ENCODE measurements around the gene MYEOV. TPM values are rescaled to one million over a fixed set of nuclear protein-coding genes. Genes with fewer than 3 reads are reported as not detected.

MYEOV gene
- total RNA-seq, 1 donor from 2014 or later: 0.21 TPM

DNA sequence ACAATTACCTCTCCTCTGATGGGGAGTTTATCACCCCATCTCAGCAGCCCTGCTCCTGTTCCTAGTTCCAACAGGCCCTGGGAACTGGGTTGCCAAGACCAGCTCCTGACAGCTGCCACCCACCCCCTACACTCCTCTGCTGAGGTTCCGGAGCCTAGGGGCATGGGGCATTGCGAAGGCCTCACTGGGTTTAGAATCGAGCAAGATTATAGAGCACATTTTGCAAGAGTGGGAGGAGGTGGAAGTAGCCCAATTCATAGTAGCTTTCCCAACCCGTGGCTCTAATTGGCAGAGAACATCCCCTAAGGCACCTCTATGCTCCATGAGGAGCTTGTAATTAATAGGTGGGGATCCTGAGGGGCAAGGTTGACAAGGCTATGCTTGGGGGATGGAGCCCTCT lies 23.0 kb downstream of the MYEOV start:
- no peak for DNase-seq
- Mint-ChIP-seq H3K9me3 (peaks cover 8% of the 10 kb centered on the region), H3K27ac (peak overlapping the region; percentile 91), H3K4me3 (no peak overlapping the region), H3K36me3 (ENCODE audit: low read depth) (peaks cover 3% of the 10 kb centered on the region), H3K27me3 (no peaks in the 10 kb centered on the region), H3K4me1 (peaks cover 33% of the 10 kb centered on the region)
- intact Hi-C loops (cut with micrococcal nuclease): no loop called here

DNA sequence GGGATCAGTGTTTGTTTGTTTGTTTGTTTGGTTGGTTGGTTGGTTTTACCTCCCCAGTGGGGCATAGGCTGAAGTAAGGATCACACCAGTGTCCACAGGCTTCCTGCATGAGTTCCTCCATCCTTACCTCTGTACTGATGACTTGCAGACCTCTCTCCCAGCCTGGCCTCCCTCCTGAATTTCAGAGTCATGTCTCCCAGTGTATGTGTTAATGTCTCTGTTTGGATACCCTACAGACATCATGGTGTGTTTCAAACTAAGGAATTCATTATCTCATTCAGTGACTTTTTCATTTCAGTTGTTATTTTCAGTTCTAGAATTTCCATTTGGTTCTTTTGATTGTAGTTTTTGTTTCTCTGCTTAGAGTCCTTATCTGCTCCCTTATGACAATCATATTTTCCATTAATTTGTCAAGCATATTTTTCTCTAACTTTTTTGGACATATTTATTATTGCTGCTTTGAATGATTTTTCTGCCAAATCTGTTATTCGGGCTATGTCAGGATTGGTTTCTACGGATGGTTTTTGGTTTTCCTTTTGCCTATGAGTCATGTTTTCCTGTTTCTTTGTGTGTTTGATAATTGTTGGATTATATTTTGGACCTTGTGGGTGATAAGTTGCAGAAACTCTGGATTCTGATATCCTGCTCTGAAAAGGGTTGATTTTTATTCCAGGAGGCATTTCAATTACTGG lies 23.6 kb downstream of the MYEOV start:
- DNase-seq: no peak
- H3K27ac Mint-ChIP-seq: peak overlapping the region; percentile 91
- H3K27me3 Mint-ChIP-seq: no peaks in the 10 kb centered on the region
- peaks cover 8% of the 10 kb centered on the region for H3K9me3 Mint-ChIP-seq
- peaks cover 29% of the 10 kb centered on the region for H3K4me1 Mint-ChIP-seq
- peak overlapping the region; percentile 2 for H3K4me3 Mint-ChIP-seq
- H3K36me3 Mint-ChIP-seq (ENCODE audit: low read depth): peaks cover 3% of the 10 kb centered on the region
- intact Hi-C loops (cut with micrococcal nuclease): no loop called here

DNA sequence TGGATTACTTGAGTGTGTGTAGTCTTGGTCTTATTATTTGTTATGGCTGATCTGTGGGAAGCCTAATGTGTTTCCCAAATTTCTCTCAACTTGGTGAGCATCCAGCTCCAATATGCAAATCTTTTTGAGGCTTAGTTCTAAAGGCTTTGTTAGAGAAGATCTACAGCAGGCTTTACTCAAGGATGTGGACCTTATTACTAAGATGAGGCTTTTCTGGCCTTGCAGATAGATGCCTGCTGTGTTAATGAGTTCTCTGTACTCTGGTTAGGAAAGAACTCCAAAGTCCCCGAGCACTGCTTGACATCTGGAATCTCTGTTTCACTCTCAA lies 24.1 kb downstream of the MYEOV start:
- Mint-ChIP-seq H3K4me3 (peak overlapping the region; percentile 2), H3K36me3 (ENCODE audit: low read depth) (peaks cover 3% of the 10 kb centered on the region), H3K4me1 (peaks cover 26% of the 10 kb centered on the region), H3K9me3 (peaks cover 8% of the 10 kb centered on the region), H3K27me3 (no peaks in the 10 kb centered on the region), H3K27ac (peak overlapping the region; percentile 91)
- intact Hi-C loops (cut with micrococcal nuclease): no loop called here
- DNase-seq: no peak

DNA sequence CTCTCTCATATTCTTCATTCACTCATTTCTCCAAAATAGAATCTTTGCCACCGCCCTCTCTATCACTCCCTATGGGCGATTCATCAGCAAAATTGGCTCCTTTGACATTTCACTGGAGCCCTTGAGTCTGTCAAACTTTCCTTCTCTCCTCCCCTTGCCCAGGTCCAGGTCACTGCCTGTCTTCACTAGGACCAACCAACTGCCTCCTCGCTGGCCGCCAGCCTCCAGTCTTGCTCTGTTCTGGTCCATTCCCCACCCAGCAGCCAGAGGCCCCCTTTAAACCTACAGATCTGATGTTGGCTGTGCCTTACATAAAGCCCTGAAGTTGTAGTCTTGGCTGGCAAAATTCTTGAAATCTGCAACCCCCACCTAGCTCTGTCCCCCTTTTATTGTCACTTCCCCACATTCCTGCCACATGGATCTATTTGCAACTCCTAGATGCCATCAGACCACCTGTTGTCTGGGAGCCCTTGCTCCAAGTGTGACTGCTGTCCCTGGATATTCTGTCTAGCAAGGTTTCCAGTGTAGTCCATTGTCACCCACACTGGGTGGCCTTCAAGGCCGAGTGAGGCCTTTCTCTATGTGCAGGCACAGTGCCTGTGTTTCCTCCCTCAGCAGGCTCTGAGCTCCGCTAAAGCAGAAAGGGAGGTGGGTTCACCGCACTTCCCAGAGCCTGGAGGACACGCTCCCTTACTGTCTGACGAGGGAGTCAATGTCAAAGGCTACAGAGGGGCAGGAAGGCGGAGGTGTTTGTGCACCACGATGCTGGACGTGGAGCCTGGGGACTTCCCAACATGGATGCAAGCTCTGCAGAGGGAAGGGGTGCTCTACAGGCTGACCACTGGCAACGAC lies 25.5 kb downstream of the MYEOV start:
- no peak overlapping the region for H3K4me3 Mint-ChIP-seq
- peaks cover 8% of the 10 kb centered on the region for H3K9me3 Mint-ChIP-seq
- no peaks in the 10 kb centered on the region for H3K27me3 Mint-ChIP-seq
- intact Hi-C loops (cut with micrococcal nuclease): no loop called here
- no peak for DNase-seq
- H3K27ac Mint-ChIP-seq: no peak overlapping the region
- peaks cover 26% of the 10 kb centered on the region for H3K4me1 Mint-ChIP-seq
- H3K36me3 Mint-ChIP-seq (ENCODE audit: low read depth): peaks cover 3% of the 10 kb centered on the region

DNA sequence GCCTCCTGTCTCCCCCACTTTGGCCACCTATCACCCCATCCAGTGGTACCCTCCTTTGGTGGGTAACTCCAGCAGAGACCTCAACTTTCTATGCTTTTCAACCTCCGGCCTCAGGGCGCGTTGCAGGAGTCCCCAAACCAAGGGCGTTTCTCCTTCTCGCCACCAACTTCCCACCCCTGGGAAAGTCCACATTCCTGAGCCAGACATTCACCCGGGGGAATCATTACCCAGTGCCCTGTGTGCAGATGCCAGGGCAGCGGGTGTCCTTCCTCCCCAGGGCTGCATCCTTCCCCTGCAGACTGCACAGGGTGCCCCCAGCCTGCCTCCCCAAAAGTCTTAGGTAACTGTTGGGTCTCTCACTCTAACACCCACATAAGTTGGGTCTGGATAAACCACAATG lies 26.4 kb downstream of the MYEOV start:
- no peaks in the 10 kb centered on the region for H3K27me3 Mint-ChIP-seq
- intact Hi-C loops (cut with micrococcal nuclease): no loop called here
- H3K4me3 Mint-ChIP-seq: no peak overlapping the region

DNA sequence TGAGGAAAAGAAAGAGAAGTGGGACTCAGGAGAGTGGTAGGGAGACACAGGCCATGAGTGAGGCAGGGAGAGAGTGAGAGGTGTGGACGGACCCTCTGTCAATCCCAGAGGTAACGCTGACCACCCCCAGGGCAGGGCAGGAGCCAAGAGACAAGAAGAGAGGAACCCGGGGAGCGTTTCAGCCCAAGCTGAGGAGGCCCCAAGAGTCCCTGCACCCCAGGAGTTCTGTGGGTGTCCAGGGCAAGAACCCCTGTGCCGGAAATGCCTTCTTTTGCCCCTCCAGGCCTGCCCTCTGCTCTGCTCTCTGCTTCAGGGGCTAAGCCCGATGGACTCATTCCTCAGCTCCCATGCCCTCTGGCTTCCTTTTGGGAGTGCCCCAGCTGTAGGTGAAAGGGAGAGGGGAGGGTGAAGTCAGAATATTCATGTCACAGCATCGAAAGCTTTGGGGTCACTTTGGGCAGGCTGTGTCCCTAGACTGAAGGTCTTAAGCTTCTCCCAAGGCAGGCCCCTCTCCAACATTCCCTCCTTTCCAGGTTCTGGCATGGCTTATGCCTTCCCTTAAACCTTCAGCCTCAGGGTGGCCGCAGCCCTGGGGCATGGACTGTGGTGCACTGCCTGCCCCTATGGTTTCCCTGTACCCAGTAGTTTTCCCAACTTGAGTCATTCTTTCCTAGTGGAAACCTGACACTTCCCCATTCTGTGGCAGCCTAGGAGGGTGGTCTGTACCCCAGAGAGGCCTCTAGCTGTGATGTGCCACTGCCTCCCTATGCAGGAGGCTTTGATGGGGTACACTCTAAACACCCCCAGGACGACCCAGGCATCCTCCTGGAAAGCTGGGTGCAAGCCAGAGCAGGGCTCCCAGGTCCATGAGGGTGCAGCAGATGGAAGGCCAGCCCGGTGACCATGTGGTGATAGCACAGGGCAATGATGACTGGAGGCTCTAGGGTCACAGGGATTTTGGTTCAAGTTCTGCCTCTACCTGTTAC lies 27.1 kb downstream of the MYEOV start:
- peaks cover 26% of the 10 kb centered on the region for H3K4me1 Mint-ChIP-seq
- DNase-seq: no peak
- no peaks in the 10 kb centered on the region for H3K27me3 Mint-ChIP-seq
- no peak overlapping the region for H3K4me3 Mint-ChIP-seq
- H3K9me3 Mint-ChIP-seq: peaks cover 8% of the 10 kb centered on the region
- no peak overlapping the region for H3K27ac Mint-ChIP-seq
- intact Hi-C loops (cut with micrococcal nuclease): no loop called here
- peaks cover 3% of the 10 kb centered on the region for H3K36me3 Mint-ChIP-seq (ENCODE audit: low read depth)

More for the DNA sequence above, 26.4 kb downstream of the MYEOV start:
- H3K27ac Mint-ChIP-seq: no peak overlapping the region
- no peak for DNase-seq
- H3K4me1 Mint-ChIP-seq: peaks cover 26% of the 10 kb centered on the region
- H3K9me3 Mint-ChIP-seq: peaks cover 8% of the 10 kb centered on the region
- peaks cover 3% of the 10 kb centered on the region for H3K36me3 Mint-ChIP-seq (ENCODE audit: low read depth)

DNA sequence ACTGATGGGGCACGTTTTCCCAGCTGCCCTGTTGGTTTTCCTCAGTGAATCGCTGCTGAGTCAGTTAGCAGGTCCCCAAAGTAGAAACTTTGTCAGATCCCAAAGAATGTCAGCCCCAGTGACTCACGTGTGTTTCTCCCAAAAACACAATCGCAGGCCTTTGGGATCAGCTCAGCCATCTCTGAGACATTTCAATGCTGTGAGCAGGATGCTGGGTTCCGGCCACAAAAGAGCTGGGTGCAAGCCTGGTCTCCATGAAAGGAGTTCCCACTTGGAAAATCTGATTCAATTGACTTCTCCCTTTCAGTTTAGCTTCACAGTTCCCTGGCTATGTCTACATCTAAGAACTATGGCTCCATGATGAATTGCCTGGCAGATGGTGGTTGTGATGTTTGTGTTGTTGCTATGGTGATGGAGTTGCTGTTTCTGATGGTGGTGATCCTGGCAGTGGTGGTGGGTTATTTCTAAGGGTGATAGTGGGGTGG lies 28.0 kb downstream of the MYEOV start:
- peaks cover 3% of the 10 kb centered on the region for H3K36me3 Mint-ChIP-seq (ENCODE audit: low read depth)
- H3K27ac Mint-ChIP-seq: no peak overlapping the region
- H3K27me3 Mint-ChIP-seq: no peaks in the 10 kb centered on the region
- H3K4me3 Mint-ChIP-seq: no peak overlapping the region
- H3K9me3 Mint-ChIP-seq: peaks cover 8% of the 10 kb centered on the region
- DNase-seq: no peak
- H3K4me1 Mint-ChIP-seq: peaks cover 23% of the 10 kb centered on the region
- intact Hi-C loops (cut with micrococcal nuclease): no loop called here

DNA sequence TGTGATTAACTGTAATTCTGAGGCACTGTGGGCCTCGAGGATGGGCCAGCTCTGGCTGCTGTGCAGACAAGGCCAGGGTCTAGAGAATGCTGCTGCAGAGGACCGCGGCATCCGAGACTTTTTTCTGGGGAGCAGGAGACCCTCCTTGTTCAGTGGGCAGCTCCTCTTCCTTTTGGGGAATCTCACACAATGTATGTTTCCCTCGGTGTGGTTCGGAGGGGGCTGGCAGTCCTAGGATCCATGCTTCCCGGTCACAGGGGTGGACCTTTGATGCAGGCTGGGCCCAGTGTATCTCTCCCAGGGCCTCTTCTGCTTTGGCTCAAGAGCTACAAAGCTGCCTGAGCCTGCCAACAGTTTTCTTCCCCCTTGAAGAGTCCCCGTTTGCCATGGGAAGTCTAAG lies 31.5 kb downstream of the MYEOV start:
- no peaks in the 10 kb centered on the region for H3K9me3 Mint-ChIP-seq
- DNase-seq: no peak

DNA sequence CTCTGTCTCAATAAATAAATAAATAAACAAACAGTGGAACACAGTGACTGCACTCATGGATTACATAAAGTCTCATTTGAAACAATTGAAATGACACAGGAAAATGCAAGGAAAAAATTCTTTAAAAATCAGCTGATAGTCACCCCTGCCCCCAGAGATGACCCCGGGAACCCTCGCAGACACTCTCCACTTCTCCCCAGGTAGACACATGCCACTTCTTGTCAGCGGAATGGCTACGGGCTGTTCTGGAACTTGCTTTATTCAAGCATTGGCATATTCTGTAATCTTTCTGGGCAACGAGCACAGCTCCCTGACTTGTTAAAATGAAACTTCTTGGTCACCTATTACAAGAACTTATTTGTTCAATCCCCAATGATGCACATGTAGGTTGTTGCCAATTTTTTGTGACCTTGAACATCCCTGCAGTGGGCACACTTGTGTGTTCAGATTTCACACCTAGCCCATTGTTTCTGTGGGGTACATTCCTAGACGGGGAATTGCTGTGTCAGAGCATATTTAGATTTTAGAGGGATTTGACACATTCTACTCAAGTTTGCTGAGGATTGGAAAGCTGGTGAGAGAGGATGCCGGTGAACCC lies 32.8 kb downstream of the MYEOV start:
- no peaks in the 10 kb centered on the region for H3K9me3 Mint-ChIP-seq
- DNase-seq: peak; percentile 31
- no peak overlapping the region for H3K27ac Mint-ChIP-seq
- H3K27me3 Mint-ChIP-seq: peaks cover 11% of the 10 kb centered on the region
- no peaks in the 10 kb centered on the region for H3K36me3 Mint-ChIP-seq (ENCODE audit: low read depth)
- intact Hi-C loops (cut with micrococcal nuclease): no loop called here
- H3K4me1 Mint-ChIP-seq: peaks cover 2% of the 10 kb centered on the region
- H3K4me3 Mint-ChIP-seq: no peak overlapping the region

More for the DNA sequence above, 31.5 kb downstream of the MYEOV start:
- Mint-ChIP-seq H3K27ac (no peak overlapping the region), H3K4me1 (peaks cover 2% of the 10 kb centered on the region), H3K27me3 (peaks cover 7% of the 10 kb centered on the region), H3K4me3 (no peak overlapping the region), H3K36me3 (ENCODE audit: low read depth) (no peaks in the 10 kb centered on the region)
- intact Hi-C loops (cut with micrococcal nuclease): no loop called here

DNA sequence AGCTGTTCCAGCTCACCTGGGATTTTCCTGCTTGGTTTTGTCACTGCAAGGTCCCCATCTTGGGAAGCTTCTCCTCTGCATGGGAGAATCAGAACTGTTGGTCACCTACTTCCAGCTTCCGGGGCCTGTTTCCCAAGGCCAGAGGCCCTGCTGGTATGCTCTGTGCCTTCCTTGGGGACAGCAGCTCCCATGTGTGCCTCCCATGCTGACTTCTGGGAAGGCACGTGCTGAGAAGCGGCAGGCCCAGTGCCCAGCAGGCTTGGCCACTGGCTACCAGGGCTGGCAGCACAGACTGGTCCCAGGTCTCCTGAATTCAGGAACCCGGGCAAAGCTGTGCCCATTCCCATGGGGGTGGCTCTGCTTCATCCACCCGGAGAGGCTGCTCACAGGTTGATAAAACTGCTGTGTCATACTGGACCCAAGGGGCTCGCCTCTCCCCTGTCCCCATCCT lies 33.8 kb downstream of the MYEOV start:
- Mint-ChIP-seq H3K36me3 (ENCODE audit: low read depth) (no peaks in the 10 kb centered on the region), H3K4me3 (no peak overlapping the region), H3K9me3 (no peaks in the 10 kb centered on the region), H3K4me1 (peaks cover 2% of the 10 kb centered on the region), H3K27me3 (peaks cover 18% of the 10 kb centered on the region), H3K27ac (no peak overlapping the region)
- DNase-seq: no peak
- intact Hi-C loops (cut with micrococcal nuclease): no loop called here

DNA sequence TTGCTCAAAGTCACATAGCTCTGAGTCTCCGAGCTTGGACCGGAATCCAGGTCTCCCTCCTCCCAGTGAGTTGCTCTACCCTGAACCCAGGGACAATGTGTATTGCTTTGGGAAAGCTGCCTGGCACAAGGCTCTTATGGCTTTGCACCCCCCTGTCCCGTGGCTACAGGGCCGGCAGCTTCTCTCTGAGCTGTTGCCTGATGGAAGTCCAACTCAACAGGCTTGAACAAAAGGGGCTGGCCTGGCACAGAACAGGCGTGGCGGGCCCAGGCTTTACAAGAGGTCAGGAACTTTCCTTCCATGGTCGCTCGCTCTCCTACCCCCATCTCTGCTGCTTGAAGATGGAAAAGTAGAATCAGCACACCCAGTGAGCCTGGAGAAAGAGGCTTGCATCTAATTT lies 34.3 kb downstream of the MYEOV start:
- no peak for DNase-seq
- peaks cover 20% of the 10 kb centered on the region for H3K27me3 Mint-ChIP-seq
- intact Hi-C loops (cut with micrococcal nuclease): no loop called here
- H3K27ac Mint-ChIP-seq: no peak overlapping the region
- no peak overlapping the region for H3K4me3 Mint-ChIP-seq
- H3K9me3 Mint-ChIP-seq: no peaks in the 10 kb centered on the region
- H3K36me3 Mint-ChIP-seq (ENCODE audit: low read depth): no peaks in the 10 kb centered on the region
- H3K4me1 Mint-ChIP-seq: peaks cover 2% of the 10 kb centered on the region

DNA sequence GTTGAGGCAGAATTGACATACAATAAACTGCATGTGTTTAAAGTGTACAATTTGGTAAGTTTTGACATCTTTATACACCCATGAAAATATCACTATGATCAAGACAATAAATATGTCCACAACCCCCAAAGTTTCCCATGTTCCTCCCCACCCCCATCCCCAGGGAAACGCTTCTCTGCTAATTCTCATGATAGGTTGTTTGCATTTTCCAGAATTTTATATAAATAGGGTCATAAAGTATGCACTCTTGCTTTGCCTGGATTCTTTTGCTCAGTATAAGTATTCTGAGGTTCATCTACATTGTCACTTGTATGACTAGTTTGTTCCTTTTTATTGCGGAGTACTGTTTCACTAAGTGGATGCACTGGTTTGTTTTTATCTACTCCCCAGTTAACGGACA lies 35.6 kb downstream of the MYEOV start:
- H3K27me3 Mint-ChIP-seq: peaks cover 20% of the 10 kb centered on the region
- no peaks in the 10 kb centered on the region for H3K36me3 Mint-ChIP-seq (ENCODE audit: low read depth)
- H3K9me3 Mint-ChIP-seq: no peaks in the 10 kb centered on the region
- intact Hi-C loops (cut with micrococcal nuclease): no loop called here
- H3K4me3 Mint-ChIP-seq: no peak overlapping the region
- H3K4me1 Mint-ChIP-seq: peaks cover 4% of the 10 kb centered on the region
- no peak for DNase-seq
- H3K27ac Mint-ChIP-seq: no peak overlapping the region

DNA sequence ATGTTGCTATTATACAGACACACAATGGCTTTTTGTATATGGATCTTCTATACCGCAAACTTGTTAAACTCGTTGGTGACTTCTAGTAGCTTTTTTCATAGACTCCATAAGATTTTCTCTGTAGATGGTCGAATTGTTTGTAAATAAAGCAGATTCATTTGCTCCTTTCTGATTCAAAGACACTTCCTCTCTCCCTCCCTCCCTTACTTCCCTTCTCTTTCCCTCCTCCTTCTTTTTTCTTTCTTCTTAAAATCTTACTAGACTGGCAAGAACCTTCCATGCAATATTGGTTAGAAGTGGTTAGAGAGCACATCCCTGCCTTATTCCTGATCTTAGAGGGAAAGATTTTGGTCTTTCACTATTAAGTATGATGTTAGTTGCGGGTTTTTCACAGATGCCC lies 36.4 kb downstream of the MYEOV start:
- Mint-ChIP-seq H3K9me3 (no peaks in the 10 kb centered on the region), H3K4me3 (no peak overlapping the region), H3K27ac (no peak overlapping the region), H3K4me1 (peaks cover 4% of the 10 kb centered on the region), H3K36me3 (ENCODE audit: low read depth) (no peaks in the 10 kb centered on the region), H3K27me3 (peaks cover 20% of the 10 kb centered on the region)
- DNase-seq: no peak
- intact Hi-C loops (cut with micrococcal nuclease): loop anchor here (10.0 kb wide), 1 partner anchor 206 kb away; no protein-coding TSS in a partner anchor

Measured in activated CD4-positive, alpha-beta T cell treated with anti-CD3 and anti-CD28 coated beads, Interleukin-2, amount 10 ng/mL, durations not matched to agents 24 days and 14 days (primary cell).